ENCODE results near the gene NLGN2.
"Not testable (repeated sequence)": the region's sequence is repeated elsewhere in the genome, so short reads cannot be mapped to it uniquely, and the experiment has no call there.

Gene NLGN2

GRCh38 chr17:7407485-7408251, at the start of gene NLGN2:
Gene NLGN2 (plus strand): TSS chr17:7407845. CDS start chr17:7408256, 411 bp downstream.
- DNase-seq (ENCODE audit: low spot score): no peak

DNA sequence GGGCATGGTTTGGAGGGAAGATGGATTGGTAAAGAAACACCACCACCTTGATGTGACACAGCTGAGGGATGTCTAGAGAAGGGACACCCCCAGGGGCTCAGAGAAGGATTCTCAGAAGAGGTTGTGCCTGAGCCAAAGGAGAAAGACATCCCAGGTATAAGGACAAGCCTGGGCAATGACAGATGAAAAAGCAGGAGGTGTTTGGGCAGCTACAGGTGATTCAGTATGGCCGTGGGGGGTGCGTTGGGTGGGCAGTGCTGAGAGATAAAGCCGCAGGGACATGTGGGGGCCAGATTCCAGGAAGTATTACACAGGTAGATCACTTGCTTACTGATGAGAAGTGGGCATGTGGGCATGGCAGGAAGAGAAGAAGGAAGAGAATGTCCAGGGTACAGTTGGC, 45.7 kb upstream of the NLGN2 start:
- DNase-seq (ENCODE audit: low spot score): no peak

GRCh38 chr17:7363311-7363710, 44.3 kb upstream of the NLGN2 start:
- no peak for DNase-seq (ENCODE audit: low spot score)

GRCh38 chr17:7365963-7366362, 41.7 kb upstream of the NLGN2 start:
- not testable (repeated sequence) for DNase-seq (ENCODE audit: low spot score)

GRCh38 chr17:7367083-7367482, 40.6 kb upstream of the NLGN2 start:
- no peak for DNase-seq (ENCODE audit: low spot score)

GRCh38 chr17:7367918-7368598, 39.6 kb upstream of the NLGN2 start:
- DNase-seq (ENCODE audit: low spot score): no peak

- not testable (repeated sequence) for DNase-seq (ENCODE audit: low spot score)
Measured at GRCh38 chr17:7368599-7368994, 39.0 kb upstream of the NLGN2 start.

DNA sequence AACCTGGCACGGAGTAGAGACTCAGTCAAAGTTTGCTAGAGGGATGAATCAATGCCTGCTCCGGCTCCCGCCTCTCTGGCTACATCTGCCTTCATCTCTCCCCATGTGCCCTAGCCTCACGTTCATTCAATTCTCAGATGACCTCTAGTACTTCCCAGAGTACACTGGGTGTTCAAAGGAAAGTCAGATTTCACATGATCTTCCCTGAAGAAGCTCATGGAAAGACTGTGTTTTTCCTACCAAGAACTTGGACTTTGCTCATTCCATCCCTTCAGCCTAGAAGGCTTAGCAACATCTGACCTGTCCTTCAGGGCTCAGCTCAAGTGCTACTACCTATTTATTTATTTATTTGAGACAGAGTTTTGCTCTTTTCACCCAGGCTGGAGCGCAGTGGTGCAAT, 37.8 kb upstream of the NLGN2 start:
- DNase-seq (ENCODE audit: low spot score): no peak

DNA sequence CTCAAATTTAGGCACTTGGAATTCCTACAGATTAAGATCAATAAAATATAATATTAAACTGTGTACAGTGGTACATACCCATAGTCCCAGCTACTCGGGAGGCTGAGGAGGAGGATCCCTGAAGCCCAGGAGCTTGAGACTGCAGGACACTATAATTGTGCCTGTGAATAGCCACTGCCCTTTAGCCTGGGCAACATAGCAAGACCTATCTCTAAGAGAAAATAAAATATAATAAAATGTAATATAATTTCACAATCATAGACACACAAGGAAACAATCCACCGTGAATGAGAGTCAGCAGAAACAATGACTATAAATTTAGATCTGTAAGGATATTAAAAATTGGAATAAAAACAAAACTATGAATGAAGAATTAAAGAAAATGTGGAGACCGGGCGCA, 36.8 kb upstream of the NLGN2 start:
- no peak for DNase-seq (ENCODE audit: low spot score)

DNA sequence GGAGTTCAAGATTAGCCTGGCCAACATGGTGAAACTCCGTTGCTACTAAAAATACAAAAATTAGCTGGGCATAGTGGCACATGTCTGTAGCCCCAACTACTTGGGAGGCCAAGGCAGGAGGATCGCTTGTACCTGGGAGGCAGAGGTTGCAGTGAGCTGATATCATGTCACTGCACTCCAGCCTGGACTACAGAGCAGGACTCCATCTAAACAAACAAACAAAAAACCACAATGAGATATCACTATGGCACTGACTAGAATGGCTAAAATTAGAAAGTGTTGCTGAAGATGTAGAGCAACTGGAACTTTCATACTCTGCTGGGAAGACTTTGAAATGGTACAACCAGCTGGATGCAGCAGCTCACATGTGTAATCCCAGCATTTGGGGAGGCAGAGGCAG, 33.3 kb upstream of the NLGN2 start:
- DNase-seq (ENCODE audit: low spot score): no peak

GRCh38 chr17:7379134-7379533, 28.5 kb upstream of the NLGN2 start:
- DNase-seq (ENCODE audit: low spot score): no peak

GRCh38 chr17:7380321-7380720, 27.3 kb upstream of the NLGN2 start:
- no peak for DNase-seq (ENCODE audit: low spot score)

GRCh38 chr17:7380855-7381683, 26.6 kb upstream of the NLGN2 start, which contains the start of gene TNK1:
Gene TNK1 (plus strand): TSS chr17:7381089. CDS start chr17:7382927, 1,838 bp downstream.
- DNase-seq (ENCODE audit: low spot score): no peak

- DNase-seq (ENCODE audit: low spot score): no peak
Measured at GRCh38 chr17:7382901-7383300, 24.7 kb upstream of the NLGN2 start.

DNA sequence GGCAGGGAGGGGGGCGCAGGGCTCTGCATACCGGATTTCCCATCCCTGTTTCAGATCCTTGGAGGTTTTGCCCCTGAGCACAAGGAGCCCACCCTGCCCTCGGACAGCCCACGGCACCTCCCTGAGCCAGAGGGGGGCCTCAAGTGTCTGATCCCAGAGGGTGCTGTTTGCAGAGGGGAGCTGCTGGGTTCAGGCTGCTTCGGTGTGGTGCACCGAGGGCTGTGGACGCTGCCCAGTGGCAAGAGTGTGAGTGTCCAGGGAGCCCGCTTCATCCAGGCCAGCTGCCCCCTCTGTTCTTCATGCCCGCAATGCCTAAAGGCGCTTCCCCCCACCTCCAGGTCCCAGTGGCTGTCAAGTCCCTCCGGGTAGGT, 24.3 kb upstream of the NLGN2 start:
- DNase-seq (ENCODE audit: low spot score): no peak

DNA sequence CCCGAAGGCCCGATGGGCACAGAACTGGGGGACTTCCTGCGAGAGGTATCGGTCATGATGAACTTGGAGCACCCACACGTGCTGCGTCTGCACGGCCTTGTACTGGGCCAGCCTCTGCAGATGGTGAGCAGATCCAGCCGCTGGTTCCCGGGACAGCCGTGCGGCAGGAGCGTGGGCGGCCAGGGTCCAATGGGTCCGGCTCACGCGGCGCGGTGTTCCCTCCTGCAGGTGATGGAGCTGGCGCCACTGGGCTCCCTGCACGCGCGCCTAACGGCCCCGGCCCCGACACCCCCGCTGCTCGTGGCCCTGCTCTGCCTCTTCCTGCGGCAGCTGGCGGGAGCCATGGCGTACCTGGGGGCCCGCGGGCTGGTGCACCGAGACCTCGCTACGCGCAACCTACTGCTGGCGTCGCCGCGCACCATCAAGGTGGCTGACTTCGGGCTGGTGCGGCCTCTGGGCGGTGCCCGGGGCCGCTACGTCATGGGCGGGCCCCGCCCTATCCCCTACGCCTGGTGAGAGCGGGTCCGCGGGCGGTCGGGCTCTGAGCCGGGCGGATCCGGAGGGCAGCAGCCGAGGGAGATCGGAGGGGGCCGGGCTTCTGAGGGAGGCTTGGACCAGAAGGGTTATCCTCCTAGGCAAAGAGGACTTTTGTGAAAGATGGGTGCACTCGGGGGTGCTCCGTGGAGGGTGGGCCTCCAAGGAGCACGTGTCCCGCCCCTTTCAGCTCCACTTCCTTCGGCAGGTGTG, 23.7 kb upstream of the NLGN2 start:
- DNase-seq (ENCODE audit: low spot score): no peak

GRCh38 chr17:7384489-7385081, 23.1 kb upstream of the NLGN2 start:
- no peak for DNase-seq (ENCODE audit: low spot score)

- DNase-seq (ENCODE audit: low spot score): no peak
Measured at GRCh38 chr17:7388856-7389255, 18.8 kb upstream of the NLGN2 start.

- DNase-seq (ENCODE audit: low spot score): no peak
Measured at GRCh38 chr17:7389924-7390910, 17.4 kb upstream of the NLGN2 start.

- no peak for DNase-seq (ENCODE audit: low spot score)
Measured at GRCh38 chr17:7391307-7391706, 16.3 kb upstream of the NLGN2 start.
